Measurements from ENCODE around the gene THRSP.
"Not testable (repeated sequence)": the region's sequence is repeated elsewhere in the genome, so short reads cannot be mapped to it uniquely, and the experiment has no call there.

The THRSP gene

DNA sequence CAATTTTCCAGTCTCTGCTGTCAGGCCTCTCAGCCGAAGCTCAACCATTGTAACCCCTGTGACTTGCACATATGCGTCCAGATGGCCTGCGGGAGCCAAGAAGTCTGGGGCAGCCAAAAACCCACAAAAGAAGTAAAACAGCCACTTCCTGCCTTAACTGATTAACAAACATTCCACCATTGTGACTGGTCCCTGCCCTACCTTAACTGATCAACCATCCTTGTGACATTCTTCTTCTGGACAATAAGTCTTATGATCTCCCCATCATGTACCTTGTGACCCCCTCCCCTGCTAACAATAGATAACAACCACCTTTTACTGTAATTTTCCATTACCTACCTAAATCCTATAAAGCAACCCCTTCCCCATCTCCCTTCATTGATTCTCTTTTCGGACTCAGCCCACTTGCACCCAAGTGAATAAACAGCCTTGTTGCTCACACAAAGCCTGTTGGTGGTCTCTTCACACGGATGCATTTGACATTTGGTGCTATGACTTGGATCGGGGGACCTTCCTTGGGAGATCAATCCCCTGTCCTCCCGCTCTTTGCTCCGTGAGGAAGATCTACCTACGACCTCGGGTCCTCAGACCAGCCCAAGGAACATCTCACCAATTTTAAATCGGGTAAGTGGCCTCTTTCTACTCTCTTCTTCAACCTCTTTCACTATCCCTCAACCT is 17.3 kb downstream of the THRSP start:
- no peak overlapping the region for H3K4me3 ChIP-seq (ENCODE audit: low read length)
- H3K4me1 ChIP-seq (ENCODE audit: insufficient read depth, low read length), result peaks cover 4% of the 10 kb centered on the region; the same call in 1 of the 2 replicates
- H3K36me3 ChIP-seq (ENCODE audit: insufficient read depth, low read length), result peaks cover 5% of the 10 kb centered on the region; the same call in 1 of the 2 replicates
- H3K27ac ChIP-seq (ENCODE audit: low read depth, low read length), result no peak overlapping the region
- H3K9ac ChIP-seq (ENCODE audit: low read depth, low read length), result no peak overlapping the region
- 91% methylated on average over 11 of the region's 11 CpGs for WGBS
- no peaks in the 10 kb centered on the region for H3K27me3 ChIP-seq (ENCODE audit: insufficient read depth, low read length)
- no peaks in the 10 kb centered on the region for H3K9me3 ChIP-seq (ENCODE audit: insufficient read depth, low read depth, low read length)

DNA sequence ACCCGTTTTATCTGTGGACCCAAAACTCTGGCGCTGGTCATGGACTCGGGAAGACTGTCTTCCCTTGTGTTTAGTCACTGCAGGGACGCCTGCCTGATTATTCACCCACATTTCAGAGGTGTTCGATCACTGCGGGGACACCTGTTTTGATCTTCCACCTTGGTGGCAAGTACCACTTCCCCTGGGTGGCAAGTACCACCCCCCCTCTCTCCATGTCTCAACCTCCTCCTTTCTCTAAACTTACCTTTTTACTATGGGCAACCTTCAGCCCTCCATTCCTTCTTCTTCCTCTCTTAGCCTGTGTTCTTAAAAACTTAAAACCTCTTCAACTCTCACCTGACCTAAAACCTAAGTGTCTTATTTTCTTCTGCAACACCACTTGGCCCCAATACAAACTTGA is 17.9 kb downstream of the THRSP start:
- no peak overlapping the region for H3K27ac ChIP-seq (ENCODE audit: low read depth, low read length)
- no peaks in the 10 kb centered on the region for H3K9me3 ChIP-seq (ENCODE audit: insufficient read depth, low read depth, low read length)
- H3K36me3 ChIP-seq (ENCODE audit: insufficient read depth, low read length), result 0 out of 2 replicates have a peak, but pooled peaks cover 2% of the 10 kb centered on the region
- no peak overlapping the region for H3K9ac ChIP-seq (ENCODE audit: low read depth, low read length)
- 90% methylated on average over 6 of the region's 6 CpGs for WGBS
- peaks cover 4% of the 10 kb centered on the region; the same call in 1 of the 2 replicates for H3K4me1 ChIP-seq (ENCODE audit: insufficient read depth, low read length)
- no peaks in the 10 kb centered on the region for H3K27me3 ChIP-seq (ENCODE audit: insufficient read depth, low read length)
- no peak overlapping the region for H3K4me3 ChIP-seq (ENCODE audit: low read length)

DNA sequence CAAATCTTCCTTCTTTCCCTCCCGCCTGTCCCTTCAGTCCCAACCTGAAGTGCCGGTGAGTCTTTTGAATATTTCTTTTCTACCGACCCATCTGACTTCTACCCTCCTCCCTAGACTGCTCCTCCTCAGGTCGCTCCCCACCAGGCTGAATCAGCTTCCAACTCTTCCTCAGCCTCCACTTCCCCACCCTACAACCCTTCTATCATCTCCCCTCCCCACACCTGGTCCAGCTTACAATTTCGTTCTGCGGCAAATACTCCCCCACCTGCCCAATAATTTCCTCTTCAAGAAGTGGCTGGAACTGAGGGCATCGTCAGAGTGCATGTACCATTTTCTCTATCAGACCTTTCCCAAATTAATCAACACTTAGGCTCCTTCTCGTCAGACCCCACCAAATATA is 18.5 kb downstream of the THRSP start:
- Histone ChIP-seq H3K27me3 (ENCODE audit: insufficient read depth, low read length) (no peaks in the 10 kb centered on the region), H3K4me1 (ENCODE audit: insufficient read depth, low read length) (peaks cover 4% of the 10 kb centered on the region; the same call in 1 of the 2 replicates), H3K9me3 (ENCODE audit: insufficient read depth, low read depth, low read length) (no peaks in the 10 kb centered on the region), H3K4me3 (ENCODE audit: low read length) (no peak overlapping the region), H3K9ac (ENCODE audit: low read depth, low read length) (no peak overlapping the region), H3K27ac (ENCODE audit: low read depth, low read length) (no peak overlapping the region), H3K36me3 (ENCODE audit: insufficient read depth, low read length) (0 out of 2 replicates have a peak, but pooled peaks cover 2% of the 10 kb centered on the region)
- 85% methylated on average over 8 of the region's 8 CpGs for WGBS

DNA sequence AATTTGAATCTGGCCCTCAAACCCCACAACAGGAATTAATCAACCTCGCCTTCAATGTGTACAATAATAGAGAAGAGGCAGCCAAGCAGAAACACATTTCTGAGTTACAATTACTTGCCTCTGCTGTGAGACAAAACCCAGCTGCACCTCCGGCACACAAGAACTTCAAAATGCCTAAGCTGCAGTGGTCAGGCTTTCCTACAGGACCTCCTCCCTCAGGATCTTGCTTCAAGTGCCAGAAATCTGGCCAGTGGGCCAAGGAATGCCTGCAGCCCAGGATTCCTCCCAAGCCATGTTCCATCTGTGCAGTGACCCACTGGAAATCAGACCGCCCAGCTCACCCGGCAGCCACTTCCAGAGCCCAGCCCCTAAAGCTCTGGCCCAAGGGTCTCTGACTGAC is 19.4 kb downstream of the THRSP start:
- peaks cover 4% of the 10 kb centered on the region; the same call in 1 of the 2 replicates for H3K4me1 ChIP-seq (ENCODE audit: insufficient read depth, low read length)
- WGBS, result 91% methylated on average over 4 of the region's 4 CpGs

DNA sequence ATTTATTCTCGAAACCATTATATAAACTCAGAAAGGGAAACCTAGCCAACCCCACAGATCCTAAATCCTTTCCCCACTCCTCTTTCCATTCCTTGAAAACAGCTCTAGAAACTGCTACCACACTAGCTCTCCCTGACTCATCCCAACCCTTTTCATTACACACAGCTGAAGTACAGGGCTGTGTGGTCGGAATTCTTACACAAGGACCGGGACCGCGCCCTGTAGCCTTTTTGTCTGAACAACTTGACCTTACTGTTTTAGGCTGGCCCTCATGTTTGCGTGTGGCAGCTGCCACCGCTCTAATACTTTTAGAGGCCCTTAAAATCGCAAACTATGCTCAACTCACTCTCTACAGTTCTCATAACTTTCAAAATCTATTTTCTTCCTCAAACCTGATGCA is 20.8 kb downstream of the THRSP start:
- H3K27ac ChIP-seq (ENCODE audit: low read depth, low read length); H3K9me3 ChIP-seq (ENCODE audit: insufficient read depth, low read depth, low read length); H3K36me3 ChIP-seq (ENCODE audit: insufficient read depth, low read length); H3K27me3 ChIP-seq (ENCODE audit: insufficient read depth, low read length); H3K4me1 ChIP-seq (ENCODE audit: insufficient read depth, low read length); H3K9ac ChIP-seq (ENCODE audit: low read depth, low read length); H3K4me3 ChIP-seq (ENCODE audit: low read length): not testable (repeated sequence)
- WGBS, result 95% methylated on average over 8 of the region's 8 CpGs

More for the DNA sequence above, 19.4 kb downstream of the THRSP start:
- Histone ChIP-seq H3K4me3 (ENCODE audit: low read length) (no peak overlapping the region), H3K36me3 (ENCODE audit: insufficient read depth, low read length) (no peaks in the 10 kb centered on the region), H3K27ac (ENCODE audit: low read depth, low read length) (no peak overlapping the region), H3K9me3 (ENCODE audit: insufficient read depth, low read depth, low read length) (no peaks in the 10 kb centered on the region), H3K9ac (ENCODE audit: low read depth, low read length) (no peak overlapping the region), H3K27me3 (ENCODE audit: insufficient read depth, low read length) (no peaks in the 10 kb centered on the region)

DNA sequence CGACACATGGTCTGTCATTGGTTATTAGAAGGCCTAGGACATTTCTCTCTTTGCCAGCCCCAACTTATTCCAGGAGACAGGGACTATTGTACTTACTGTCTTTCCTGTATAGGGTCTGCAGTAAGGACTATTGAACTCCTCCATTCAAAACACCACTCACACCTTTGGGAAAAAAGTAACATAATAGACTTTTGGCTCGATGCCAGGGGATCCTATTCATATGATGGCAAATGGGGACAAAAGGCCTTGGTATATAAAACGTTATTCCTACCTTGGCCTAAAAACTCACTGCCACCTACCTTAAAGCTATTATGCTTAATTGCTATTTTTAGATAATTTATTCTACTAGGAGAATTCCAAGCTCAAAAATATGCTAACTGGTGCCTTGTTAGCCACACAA is 22.3 kb downstream of the THRSP start:
- 100% methylated on average over 1 of the region's 3 CpGs for WGBS
- H3K27ac ChIP-seq (ENCODE audit: low read depth, low read length), result no peak overlapping the region
- H3K36me3 ChIP-seq (ENCODE audit: insufficient read depth, low read length), result no peaks in the 10 kb centered on the region
- H3K4me3 ChIP-seq (ENCODE audit: low read length), result no peak overlapping the region
- H3K9ac ChIP-seq (ENCODE audit: low read depth, low read length), result no peak overlapping the region
- H3K4me1 ChIP-seq (ENCODE audit: insufficient read depth, low read length), result no peaks in the 10 kb centered on the region
- no peaks in the 10 kb centered on the region for H3K27me3 ChIP-seq (ENCODE audit: insufficient read depth, low read length)
- no peaks in the 10 kb centered on the region for H3K9me3 ChIP-seq (ENCODE audit: insufficient read depth, low read depth, low read length)

DNA sequence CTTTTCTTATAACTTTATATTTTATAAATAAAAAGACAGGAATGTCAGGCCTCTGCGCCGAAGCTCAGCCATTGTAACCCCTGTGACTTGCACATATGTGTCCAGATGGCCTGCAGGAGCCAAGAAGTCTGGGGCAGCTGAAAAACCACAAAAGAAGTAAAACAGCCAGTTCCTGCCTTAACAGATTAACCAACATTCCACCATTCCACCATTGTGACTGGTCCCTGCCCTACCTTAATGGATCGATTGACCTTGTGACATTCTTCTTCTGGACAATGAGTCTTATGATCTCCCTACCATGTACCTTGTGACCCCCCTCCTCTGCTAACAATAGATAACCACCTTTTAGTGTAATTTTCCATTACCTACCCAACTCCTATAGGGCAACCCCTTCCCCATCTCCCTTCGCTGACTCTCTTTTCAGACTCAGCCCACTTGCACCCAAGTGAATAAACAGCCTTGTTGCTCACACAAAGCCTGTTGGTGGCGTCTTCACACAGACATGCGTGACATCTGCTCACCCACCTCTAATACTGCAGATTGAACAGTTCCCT is 22.9 kb downstream of the THRSP start:
- not testable (repeated sequence) for H3K27ac ChIP-seq (ENCODE audit: low read depth, low read length); H3K36me3 ChIP-seq (ENCODE audit: insufficient read depth, low read length); H3K4me3 ChIP-seq (ENCODE audit: low read length); H3K9me3 ChIP-seq (ENCODE audit: insufficient read depth, low read depth, low read length); H3K9ac ChIP-seq (ENCODE audit: low read depth, low read length); H3K4me1 ChIP-seq (ENCODE audit: insufficient read depth, low read length); H3K27me3 ChIP-seq (ENCODE audit: insufficient read depth, low read length)
- WGBS, result 90% methylated on average over 6 of the region's 6 CpGs

DNA sequence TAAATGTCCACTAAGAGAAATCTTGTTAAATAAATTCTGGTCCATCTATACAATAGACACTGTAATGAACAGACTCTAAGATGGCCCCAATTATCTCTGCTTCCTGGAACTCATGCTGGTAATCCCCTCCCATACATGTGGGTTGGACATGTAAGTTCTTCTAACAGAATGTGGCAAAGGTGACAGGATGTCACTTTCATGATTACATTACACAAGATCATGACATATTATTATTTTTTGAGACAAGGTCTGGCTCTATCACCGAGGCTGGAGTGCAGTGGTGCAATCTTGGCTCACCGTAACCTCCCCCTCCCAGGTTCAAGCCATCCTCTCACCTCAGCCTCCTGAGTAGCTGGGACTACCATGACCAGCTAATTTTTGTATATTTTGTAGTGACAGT is 30.6 kb downstream of the THRSP start:
- Histone ChIP-seq H3K9ac (ENCODE audit: low read depth, low read length) (no peak overlapping the region), H3K27me3 (ENCODE audit: insufficient read depth, low read length) (no peaks in the 10 kb centered on the region), H3K4me3 (ENCODE audit: low read length) (no peak overlapping the region), H3K4me1 (ENCODE audit: insufficient read depth, low read length) (no peaks in the 10 kb centered on the region), H3K9me3 (ENCODE audit: insufficient read depth, low read depth, low read length) (no peaks in the 10 kb centered on the region), H3K36me3 (ENCODE audit: insufficient read depth, low read length) (peaks cover 21% of the 10 kb centered on the region), H3K27ac (ENCODE audit: low read depth, low read length) (no peak overlapping the region)
- WGBS, result 97% methylated on average over 2 of the region's 2 CpGs

DNA sequence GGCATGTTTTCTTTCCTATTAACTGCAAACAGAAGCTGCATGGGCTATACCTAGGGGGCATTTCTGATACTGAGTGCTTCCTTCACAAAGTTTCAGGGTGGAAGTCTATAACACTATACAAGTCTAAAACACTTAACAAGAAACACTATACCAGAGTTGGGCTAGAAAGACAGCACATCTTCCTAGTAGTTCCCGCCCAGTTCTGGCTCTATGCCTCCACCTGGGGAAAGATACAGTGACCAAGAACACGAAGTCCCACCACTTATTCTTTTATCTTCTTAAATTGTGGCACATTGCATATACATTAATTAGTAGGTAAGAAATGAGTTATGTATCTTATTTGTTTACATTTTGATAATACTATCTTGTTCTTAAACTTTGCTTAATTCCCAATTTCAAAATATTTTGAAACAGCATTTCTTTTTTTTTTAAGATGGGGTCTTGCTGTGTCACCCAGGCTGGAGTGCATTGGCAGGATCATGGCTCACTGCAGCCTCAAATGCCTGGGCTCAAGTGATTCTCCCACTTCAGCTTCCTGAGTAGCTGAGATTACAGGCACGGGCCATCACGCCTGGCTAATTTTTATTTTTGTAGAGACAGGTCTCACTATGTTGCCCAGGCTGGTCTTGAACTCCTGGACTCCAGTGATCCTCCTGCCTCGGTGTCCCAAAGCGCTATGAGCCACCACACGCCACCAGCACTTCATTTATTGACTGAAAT is 34.2 kb downstream of the THRSP start:
- no peak overlapping the region for H3K27ac ChIP-seq (ENCODE audit: low read depth, low read length)

DNA sequence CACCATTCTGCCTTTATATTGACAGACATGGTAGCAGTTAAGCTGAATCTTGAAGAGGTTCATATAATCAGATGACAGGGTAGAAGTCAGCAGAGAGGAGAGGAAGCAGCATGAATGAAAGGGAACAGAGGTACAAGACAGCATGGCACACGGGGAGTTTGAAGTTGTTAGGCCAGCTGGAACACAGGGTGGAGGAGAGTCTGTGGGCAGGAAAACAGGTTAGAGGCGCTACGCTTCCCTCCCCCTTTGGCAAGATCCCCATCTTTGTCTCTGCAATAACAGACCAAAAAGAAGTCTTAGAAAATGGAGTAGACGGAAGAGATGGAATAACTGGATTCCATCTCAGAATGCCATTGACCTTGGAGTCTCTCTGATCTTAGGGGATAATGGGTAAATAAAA is 36.0 kb downstream of the THRSP start:
- no peak overlapping the region for H3K27ac ChIP-seq (ENCODE audit: low read depth, low read length)
- no peaks in the 10 kb centered on the region for H3K9me3 ChIP-seq (ENCODE audit: insufficient read depth, low read depth, low read length)
- no peak overlapping the region for H3K9ac ChIP-seq (ENCODE audit: low read depth, low read length)
- no peak overlapping the region for H3K4me3 ChIP-seq (ENCODE audit: low read length)
- peaks cover 69% of the 10 kb centered on the region for H3K36me3 ChIP-seq (ENCODE audit: insufficient read depth, low read length)
- H3K4me1 ChIP-seq (ENCODE audit: insufficient read depth, low read length), result no peaks in the 10 kb centered on the region
- 96% methylated on average over 2 of the region's 4 CpGs for WGBS
- H3K27me3 ChIP-seq (ENCODE audit: insufficient read depth, low read length), result no peaks in the 10 kb centered on the region

More for the DNA sequence above, 34.2 kb downstream of the THRSP start:
- H3K27me3 ChIP-seq (ENCODE audit: insufficient read depth, low read length), result no peaks in the 10 kb centered on the region
- WGBS, result 94% methylated on average over 6 of the region's 7 CpGs
- H3K4me3 ChIP-seq (ENCODE audit: low read length), result no peak overlapping the region
- H3K4me1 ChIP-seq (ENCODE audit: insufficient read depth, low read length), result no peaks in the 10 kb centered on the region
- no peak overlapping the region for H3K9ac ChIP-seq (ENCODE audit: low read depth, low read length)
- H3K36me3 ChIP-seq (ENCODE audit: insufficient read depth, low read length), result peaks cover 54% of the 10 kb centered on the region
- no peaks in the 10 kb centered on the region for H3K9me3 ChIP-seq (ENCODE audit: insufficient read depth, low read depth, low read length)

DNA sequence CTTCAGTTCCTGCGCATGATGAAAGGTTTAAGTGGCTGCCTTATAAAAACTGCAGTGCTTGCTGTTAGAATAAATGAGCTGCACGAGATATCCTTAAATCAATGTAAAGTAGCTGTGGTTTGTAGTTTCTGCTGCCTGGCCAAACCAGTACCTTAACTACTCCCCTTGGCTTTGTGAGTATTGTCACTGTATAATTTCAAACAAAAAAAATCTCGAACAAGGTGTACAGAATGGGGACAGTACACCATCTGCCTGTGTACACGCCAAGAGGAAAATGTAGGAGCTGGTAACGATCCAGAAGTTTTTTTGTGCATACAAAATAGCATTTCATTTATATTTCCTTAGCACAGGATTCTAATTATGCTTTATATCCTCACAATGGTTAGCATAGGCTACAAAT is 36.6 kb downstream of the THRSP start:
- H3K9me3 ChIP-seq (ENCODE audit: insufficient read depth, low read depth, low read length), result no peaks in the 10 kb centered on the region
- no peaks in the 10 kb centered on the region for H3K4me1 ChIP-seq (ENCODE audit: insufficient read depth, low read length)
- no peak overlapping the region for H3K9ac ChIP-seq (ENCODE audit: low read depth, low read length)
- no peak overlapping the region for H3K4me3 ChIP-seq (ENCODE audit: low read length)
- WGBS, result 84% methylated on average over 5 of the region's 5 CpGs
- peaks cover 73% of the 10 kb centered on the region for H3K36me3 ChIP-seq (ENCODE audit: insufficient read depth, low read length)
- no peaks in the 10 kb centered on the region for H3K27me3 ChIP-seq (ENCODE audit: insufficient read depth, low read length)
- H3K27ac ChIP-seq (ENCODE audit: low read depth, low read length), result no peak overlapping the region

Data from HUES64 (cell line).